SU-DHL-6 (cell line): ENCODE measurements around the gene TMEM63B.
"Not testable (repeated sequence)": the region's sequence is repeated elsewhere in the genome, so short reads cannot be mapped to it uniquely, and the experiment has no call there.

Source experiments
- H2AFZ ChIP-seq: fragments of 200-600 bp; sonication (generic); 2 replicates; pipeline ENCODE4 v1.6.1; 2014; ENCODE audit warnings: low read depth, mild to moderate bottlenecking, moderate library complexity, mixed read lengths, antibody characterized with exemption, low read length; ENCODE audit not compliant: severe bottlenecking
- H3F3A ChIP-seq: fragments of 200-600 bp; shearing (Covaris generic); 2 replicates; pipeline ENCODE4 v1.6.0; 2016; ENCODE audit warnings: antibody characterized with exemption, mild to moderate bottlenecking; ENCODE audit not compliant: insufficient read depth
- H3K27ac ChIP-seq: fragments of 200-600 bp; sonication (generic); 2 replicates; pipeline ENCODE4 v1.5.1; 2016; ENCODE audit warnings: low read depth, mild to moderate bottlenecking, low read length, moderate library complexity, mixed read lengths
- H3K27me3 ChIP-seq: fragments of 200-600 bp; sonication (generic), shearing (Covaris generic); 2 replicates; pipeline ENCODE4 v1.6.0; 2014; ENCODE audit warnings: mild to moderate bottlenecking, low read length
- H3K36me3 ChIP-seq: fragments of 200-600 bp; sonication (generic); 2 replicates; pipeline ENCODE4 v1.6.1; 2014; ENCODE audit warnings: mild to moderate bottlenecking, low read length, mixed read lengths
- H3K4me2 ChIP-seq: fragments of 300-600, 200-600 bp; shearing (Covaris generic), sonication (generic); 2 replicates; pipeline ENCODE4 v1.6.0; 2014; ENCODE audit warnings: low read length, low read depth, mild to moderate bottlenecking; ENCODE audit not compliant: poor library complexity, severe bottlenecking
- H3K4me3 ChIP-seq: fragments of 200-600 bp; sonication (generic); 2 replicates; pipeline ENCODE4 v1.5.1; 2014; ENCODE audit warnings: antibody characterized with exemption, low read length, mild to moderate bottlenecking, mixed read lengths; ENCODE audit not compliant: insufficient read depth, poor library complexity, severe bottlenecking
- H3K79me2 ChIP-seq: fragments of 200-600 bp; sonication (generic); 2 replicates; pipeline ENCODE4 v1.6.1; 2014; ENCODE audit warnings: mild to moderate bottlenecking, low read length, moderate library complexity; ENCODE audit not compliant: insufficient read depth
- H3K9ac ChIP-seq: fragments of 200-600 bp; sonication (generic); 2 replicates; pipeline ENCODE4 v1.7.0; 2014; ENCODE audit warnings: mild to moderate bottlenecking, low read length
- H3K9me2 ChIP-seq: fragments of 200-600 bp; sonication (generic); replicated peaks from 2 replicates; pipeline ENCODE4 v1.6.1; 2014; ENCODE audit warnings: low read length; ENCODE audit not compliant: insufficient read depth
- H3K9me3 ChIP-seq: fragments of 200-600 bp; sonication (generic); 2 replicates; pipeline ENCODE4 v1.6.1; 2014; ENCODE audit warnings: low read length, mixed read lengths; ENCODE audit not compliant: insufficient read depth
- H4K20me1 ChIP-seq: fragments of 200-600 bp; sonication (generic); 2 replicates; pipeline ENCODE4 v1.6.1; 2014; ENCODE audit warnings: low read depth, mild to moderate bottlenecking, antibody characterized with exemption, low read length, moderate library complexity, mixed read lengths
- CTCF ChIP-seq: fragments of 200-600 bp; sonication (generic); IDR thresholded peaks from one replicate; pipeline ENCODE4 v1.5.1; 2017; ENCODE audit warnings: antibody characterized with exemption, mild to moderate bottlenecking, low read length, moderate library complexity; ENCODE audit not compliant: insufficient read depth, poor library complexity, severe bottlenecking
- EZH2phosphoT487 ChIP-seq: fragments of 200-600 bp; sonication (generic), shearing (Covaris generic); conservative IDR thresholded peaks from 2 replicates; pipeline ENCODE4 v1.6.1; 2018; ENCODE audit warnings: mild to moderate bottlenecking, antibody characterized with exemption, low read length, moderate library complexity, mixed read lengths

The TMEM63B gene

DNA sequence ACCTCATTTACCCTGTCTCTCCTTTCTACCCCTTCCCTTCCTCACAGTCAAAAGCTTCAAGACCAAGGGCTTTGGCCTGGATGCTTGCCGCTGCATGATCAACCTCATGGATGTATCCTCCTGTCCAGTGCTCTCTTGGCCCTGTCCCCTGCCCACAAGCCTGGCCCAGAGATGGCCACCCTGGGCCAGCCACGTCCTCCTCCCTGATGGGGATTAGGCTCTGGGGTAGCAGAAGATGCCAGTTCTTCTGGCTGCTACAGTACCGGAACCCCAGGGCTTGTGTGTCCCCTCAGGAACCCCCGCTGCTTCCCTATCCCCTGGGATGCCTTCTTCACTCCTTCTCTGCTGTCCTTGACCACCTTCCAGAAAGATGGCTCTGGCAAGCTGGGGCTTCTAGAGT, 53.5 kb downstream of the TMEM63B start:
- no peak overlapping the region for H2AFZ ChIP-seq
- TF ChIP-seq CTCF: no peak
- TF ChIP-seq EZH2phosphoT487: no peak

GRCh38 chr6:44181784-44182183, 54.4 kb downstream of the TMEM63B start:
- not testable (repeated sequence) for H4K20me1 ChIP-seq, H3K36me3 ChIP-seq, H3K4me2 ChIP-seq, H3K9me2 ChIP-seq, H2AFZ ChIP-seq, H3K9me3 ChIP-seq, H3K27ac ChIP-seq, H3F3A ChIP-seq, H3K27me3 ChIP-seq, H3K9ac ChIP-seq, H3K4me3 ChIP-seq, H3K79me2 ChIP-seq

More for the DNA sequence above, 53.5 kb downstream of the TMEM63B start:
- no peak overlapping the region for H3K27ac ChIP-seq
- H4K20me1 ChIP-seq: no peaks in the 10 kb centered on the region
- no peaks in the 10 kb centered on the region for H3K27me3 ChIP-seq
- no peak overlapping the region for H3K4me3 ChIP-seq
- H3K9ac ChIP-seq: no peak overlapping the region
- H3K9me2 ChIP-seq: no peaks in the 10 kb centered on the region
- H3K9me3 ChIP-seq: no peaks in the 10 kb centered on the region
- no peaks in the 10 kb centered on the region for H3K36me3 ChIP-seq
- H3K79me2 ChIP-seq: no peaks in the 10 kb centered on the region
- no peak overlapping the region for H3K4me2 ChIP-seq
- no peaks in the 10 kb centered on the region for H3F3A ChIP-seq

GRCh38 chr6:44182911-44183390, 55.6 kb downstream of the TMEM63B start:
- H4K20me1 ChIP-seq: no peaks in the 10 kb centered on the region

GRCh38 chr6:44183783-44184182, 56.4 kb downstream of the TMEM63B start:
- H3K9ac ChIP-seq: no peak overlapping the region
- H4K20me1 ChIP-seq: no peaks in the 10 kb centered on the region
- no peak overlapping the region for H3K4me3 ChIP-seq
- H3K27ac ChIP-seq: no peak overlapping the region
- no peaks in the 10 kb centered on the region for H3K79me2 ChIP-seq
- no peak overlapping the region for H3K4me2 ChIP-seq
- TF ChIP-seq CTCF (no peak), EZH2phosphoT487 (no peak)
- no peaks in the 10 kb centered on the region for H3K27me3 ChIP-seq
- H3F3A ChIP-seq: no peaks in the 10 kb centered on the region
- H2AFZ ChIP-seq: no peak overlapping the region
- H3K9me2 ChIP-seq: no peaks in the 10 kb centered on the region
- H3K36me3 ChIP-seq: no peaks in the 10 kb centered on the region
- H3K9me3 ChIP-seq: no peaks in the 10 kb centered on the region

More at GRCh38 chr6:44182911-44183390, 55.6 kb downstream of the TMEM63B start:
- no peaks in the 10 kb centered on the region for H3F3A ChIP-seq
- no peak overlapping the region for H2AFZ ChIP-seq
- no peak overlapping the region for H3K4me3 ChIP-seq
- TF ChIP-seq EZH2phosphoT487 (no peak), CTCF (no peak)
- no peaks in the 10 kb centered on the region for H3K9me2 ChIP-seq
- no peak overlapping the region for H3K27ac ChIP-seq
- no peaks in the 10 kb centered on the region for H3K79me2 ChIP-seq
- H3K27me3 ChIP-seq: no peaks in the 10 kb centered on the region
- no peak overlapping the region for H3K4me2 ChIP-seq
- H3K36me3 ChIP-seq: no peaks in the 10 kb centered on the region
- H3K9ac ChIP-seq: no peak overlapping the region
- H3K9me3 ChIP-seq: no peaks in the 10 kb centered on the region

- H3K36me3 ChIP-seq, H3K79me2 ChIP-seq, H2AFZ ChIP-seq, H3F3A ChIP-seq, H3K27ac ChIP-seq, H3K9me3 ChIP-seq, H3K27me3 ChIP-seq, H3K9ac ChIP-seq, H3K4me3 ChIP-seq, H4K20me1 ChIP-seq, H3K9me2 ChIP-seq, H3K4me2 ChIP-seq: not testable (repeated sequence)
Measured at GRCh38 chr6:44185356-44185755, 58.0 kb downstream of the TMEM63B start.
